Tibial nerve (tissue), 3 donors: ENCODE results near the gene NPPA.

Source experiments
- CTCF ChIP-seq, 5 experiments: fragments of 200-600 bp in 3 of 5; fragments of 450-650 bp in 2 of 5; sonication (generic) in 3 of 5; IDR thresholded peaks; one replicate each; pipeline ENCODE4 v1.5.1; 2016 to 2019; ENCODE audit warnings: antibody characterized with exemption in 5 of 5, mild to moderate bottlenecking in 3 of 5, moderate library complexity in 2 of 5
- POLR2A ChIP-seq, 2 donors: fragments of 450-650 bp; IDR thresholded peaks; one replicate each; pipeline ENCODE4 v1.6.1; 2017; ENCODE audit warnings: antibody characterized with exemption in 2 of 2, mild to moderate bottlenecking in 2 of 2, moderate library complexity in 2 of 2

GRCh38 chr1:11813021-11813420 lies 34.6 kb downstream of the NPPA start:
- no peak for TF ChIP-seq CTCF (IDR thresholded peaks at IDR 0.05)
- no peak for TF ChIP-seq POLR2A (IDR thresholded peaks at IDR 0.05)
